ENCODE measurements around the gene PCBP1.

GRCh38 chr2:70123829-70124116 is 36.5 kb downstream of the PCBP1 start:
- TF ChIP-seq, protein P1, sequence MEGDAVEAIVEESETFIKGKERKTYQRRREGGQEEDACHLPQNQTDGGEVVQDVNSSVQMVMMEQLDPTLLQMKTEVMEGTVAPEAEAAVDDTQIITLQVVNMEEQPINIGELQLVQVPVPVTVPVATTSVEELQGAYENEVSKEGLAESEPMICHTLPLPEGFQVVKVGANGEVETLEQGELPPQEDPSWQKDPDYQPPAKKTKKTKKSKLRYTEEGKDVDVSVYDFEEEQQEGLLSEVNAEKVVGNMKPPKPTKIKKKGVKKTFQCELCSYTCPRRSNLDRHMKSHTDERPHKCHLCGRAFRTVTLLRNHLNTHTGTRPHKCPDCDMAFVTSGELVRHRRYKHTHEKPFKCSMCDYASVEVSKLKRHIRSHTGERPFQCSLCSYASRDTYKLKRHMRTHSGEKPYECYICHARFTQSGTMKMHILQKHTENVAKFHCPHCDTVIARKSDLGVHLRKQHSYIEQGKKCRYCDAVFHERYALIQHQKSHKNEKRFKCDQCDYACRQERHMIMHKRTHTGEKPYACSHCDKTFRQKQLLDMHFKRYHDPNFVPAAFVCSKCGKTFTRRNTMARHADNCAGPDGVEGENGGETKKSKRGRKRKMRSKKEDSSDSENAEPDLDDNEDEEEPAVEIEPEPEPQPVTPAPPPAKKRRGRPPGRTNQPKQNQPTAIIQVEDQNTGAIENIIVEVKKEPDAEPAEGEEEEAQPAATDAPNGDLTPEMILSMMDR (IDR thresholded peaks at IDR 0.05; ENCODE audit: low read depth, low read length, poor library complexity, severe bottlenecking) = no peak
- no peak for TF ChIP-seq EZH2phosphoT487 (IDR thresholded peaks at IDR 0.05; ENCODE audit: borderline replicate concordance, low read length)

Measured in DOHH2 (cell line).